ENCODE data around the gene MSTO1. TPM values are rescaled to one million over a fixed set of nuclear protein-coding genes. Genes with fewer than 3 reads are reported as not detected.
"Not testable (repeated sequence)": the region's sequence is repeated elsewhere in the genome, so short reads cannot be mapped to it uniquely, and the experiment has no call there.

The MSTO1 gene
- total RNA-seq, 1 experiment from 2014 or later, result 61.7 TPM

GRCh38 chr1:155609515-155610256 lies at the start of gene MSTO1 (continued):
- TF ChIP-seq IRF2 (CRISPR knock-in tag; IDR thresholded peaks at IDR 0.05; ENCODE audit: borderline replicate concordance, low read depth), result no peak
- TF ChIP-seq USF2 (CRISPR knock-in tag; IDR thresholded peaks at IDR 0.05), result peak; percentile 86

GRCh38 chr1:155561779-155562580 lies 48.0 kb upstream of the MSTO1 start:
- ATAC-seq, result peak; percentile 14
- CTCF ChIA-PET, result not testable (repeated sequence)

GRCh38 chr1:155562581-155563376 lies 47.2 kb upstream of the MSTO1 start, which contains the start of gene ASH1L:
Gene ASH1L (minus strand): TSS chr1:155562803. CDS start chr1:155521519, 41,284 bp downstream.
- Mint-ChIP-seq H3K9me3 (no peaks in the 10 kb centered on the region), H3K4me1 (peaks cover 17% of the 10 kb centered on the region), H3K4me3 (peak within 1 kb of the TSS; percentile 99), H3K27me3 (ENCODE audit: low read depth) (no peaks in the 10 kb centered on the region), H3K27ac (peak within 1 kb of the TSS; percentile 99), H3K36me3 (0 out of 2 replicates have a peak, but pooled peaks cover 5% of the 10 kb centered on the region)
- CTCF ChIA-PET, result no interaction called here
- POLR2A ChIA-PET, result no interaction called here
- DNase-seq (ENCODE audit: low spot score) (peak; percentile 92), ATAC-seq (peak; percentile 83)
- TF ChIP-seq RORB (CRISPR knock-in tag; IDR thresholded peaks at IDR 0.05) (no peak), SMAD4 (CRISPR knock-in tag; IDR thresholded peaks at IDR 0.05) (no peak), OVOL2 (CRISPR knock-in tag; IDR thresholded peaks at IDR 0.05; ENCODE audit: borderline replicate concordance) (no peak), ZNF232 (CRISPR knock-in tag; IDR thresholded peaks at IDR 0.05) (peak; percentile 42; the same call in 1 of the 2 replicates), ETV6 (CRISPR knock-in tag; IDR thresholded peaks at IDR 0.05) (peak; percentile 48; the same call in 1 of the 2 replicates), ZNF121 (CRISPR knock-in tag; IDR thresholded peaks at IDR 0.05) (no peak), TP53 (CRISPR knock-in tag; IDR thresholded peaks at IDR 0.05) (no peak), ZNF263 (CRISPR knock-in tag; IDR thresholded peaks at IDR 0.05; ENCODE audit: low read depth) (no peak), FOXP4 (CRISPR knock-in tag; IDR thresholded peaks at IDR 0.05) (peak; percentile 84; the same call in 1 of the 2 replicates), NFE2L1 (CRISPR knock-in tag; IDR thresholded peaks at IDR 0.05) (0 out of 2 replicates have a peak, but pooled peaks have one; percentile 46)

More at GRCh38 chr1:155561779-155562580, 48.0 kb upstream of the MSTO1 start:
- H3K4me3 Mint-ChIP-seq, result peak overlapping the region; percentile 99
- H3K27me3 Mint-ChIP-seq (ENCODE audit: low read depth); H3K36me3 Mint-ChIP-seq; POLR2A ChIA-PET; H3K9me3 Mint-ChIP-seq: not testable (repeated sequence)
- H3K27ac Mint-ChIP-seq, result peak overlapping the region; percentile 94
- DNase-seq (ENCODE audit: low spot score), result peak; percentile 67
- peaks cover 17% of the 10 kb centered on the region for H3K4me1 Mint-ChIP-seq
- TF ChIP-seq ZNF232 (CRISPR knock-in tag; IDR thresholded peaks at IDR 0.05), result 0 out of 2 replicates have a peak, but pooled peaks have one; percentile 36
- TF ChIP-seq USF1 (CRISPR knock-in tag; IDR thresholded peaks at IDR 0.05), result 0 out of 2 replicates have a peak, but pooled peaks have one; percentile 12
- TF ChIP-seq ZNF281 (CRISPR knock-in tag; IDR thresholded peaks at IDR 0.05), result 0 out of 2 replicates have a peak, but pooled peaks have one; percentile 9
- 0 out of 2 replicates have a peak, but pooled peaks have one; percentile 8 for TF ChIP-seq HMGXB4 (CRISPR knock-in tag; IDR thresholded peaks at IDR 0.05)

All from WTC11 (cell line).